ENCODE results near the gene APCDD1L. TPM values are rescaled to one million over a fixed set of nuclear protein-coding genes. Genes with fewer than 3 reads are reported as not detected.

The APCDD1L gene
- total and polyA plus RNA-seq, 2 of the 8 experiments (the other 6 are each of a cell fraction or from before 2014, with no cell fraction given): 0.83 to 3.1 TPM

DNA sequence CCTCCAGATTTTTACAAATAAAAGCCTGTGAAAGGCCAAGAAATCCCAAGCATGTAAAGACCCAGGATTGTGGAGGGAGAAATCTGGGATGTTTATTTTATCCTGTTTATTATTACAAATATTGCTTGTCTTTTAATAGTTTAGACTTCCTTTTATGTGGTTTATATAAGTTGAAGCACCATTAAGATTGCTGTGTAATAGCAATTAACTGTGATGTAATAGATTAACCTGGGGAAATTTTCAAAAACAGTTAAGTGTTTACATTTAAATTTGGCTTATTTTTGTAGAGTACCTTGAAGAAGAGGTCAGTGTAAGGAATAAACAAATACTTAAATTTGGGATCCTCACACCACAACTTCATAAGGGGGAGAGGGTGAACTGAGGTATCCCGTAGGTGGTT, 99.1 kb downstream of the APCDD1L start:
- H2BK20ac ChIP-seq (ENCODE audit: low read length): no peak overlapping the region
- H3K18ac ChIP-seq (ENCODE audit: extremely low read depth, low read length): no peak overlapping the region
- no peak overlapping the region for H3K23ac ChIP-seq (ENCODE audit: insufficient read length)
- H3K4me3 ChIP-seq (ENCODE audit: extremely low read depth in 1 of 4, insufficient read depth in 2 of 4, low read depth in 3 of 4, low read length in 4 of 4): no peak overlapping the region
- H3K4me2 ChIP-seq (ENCODE audit: insufficient read depth in 1 of 2, low read depth in 2 of 2, low read length in 2 of 2): peak overlapping the region in 1 of 2 experiments; percentile 12; a peak in 1 of 4 replicates
- TF ChIP-seq KDM5A (IDR thresholded peaks at IDR 0.05; ENCODE audit: low read length) (no peak), GABPA (IDR thresholded peaks at IDR 0.05; ENCODE audit: borderline replicate concordance, insufficient read depth, low read length) (no peak), ASH2L (IDR thresholded peaks at IDR 0.05; ENCODE audit: low read length) (no peak)
- POLR2A ChIA-PET (ENCODE audit: partially characterized antibody): interaction anchor here (1.1 kb wide), 1 partner anchor 10 kb away, joined by 3 read pairs; no protein-coding TSS in a partner anchor
- H3K36me3 ChIP-seq (ENCODE audit: control insufficient read depth in 2 of 4, insufficient read depth in 4 of 4, low read length in 3 of 4): peaks cover 0 to 11% (median 0%) of the 10 kb centered on the region in 4 experiments; a peak in 2 of 8 replicates
- H3K9ac ChIP-seq (replicated peaks in 1 of 4; ENCODE audit: extremely low read depth in 1 of 4, low read depth in 3 of 4, low read length in 3 of 4): no peak overlapping the region
- WGBS, 2 experiments (ENCODE audit: extremely low coverage in 1 of 2, insufficient coverage in 1 of 2, insufficient read length in 1 of 2, insufficient replicate concordance in 2 of 2, low coverage in 1 of 2, low lambda C conversion rate in 2 of 2, missing lambda C conversion rate in 1 of 2): 88% methylated on average over 1 of the region's 1 CpG; no CpG with 5 or more reads in 1 of the 2 experiments
- H2BK5ac ChIP-seq (ENCODE audit: low read depth, low read length): no peak overlapping the region
- peaks cover 3% of the 10 kb centered on the region for H3K79me1 ChIP-seq (ENCODE audit: low read depth, low read length)
- DNase-seq (ENCODE audit: low read depth in 1 of 2, low spot score in 2 of 2) (no peak), FAIRE-seq (no peak)
- H3K14ac ChIP-seq (ENCODE audit: insufficient read length): no peak overlapping the region
- no peak overlapping the region for H2AFZ ChIP-seq (ENCODE audit: low read length)
- H2BK12ac ChIP-seq (ENCODE audit: low read depth, low read length): no peak overlapping the region
- peaks cover 2 to 17% (median 10%) of the 10 kb centered on the region in 4 experiments; a peak in 5 of 7 replicates for H3K4me1 ChIP-seq (replicated peaks in 1 of 4; ENCODE audit: control insufficient read depth in 3 of 4, insufficient read depth in 4 of 4, low read length in 3 of 4)
- no peak overlapping the region for H2BK15ac ChIP-seq (ENCODE audit: low read length)
- H4K8ac ChIP-seq (ENCODE audit: extremely low read depth, insufficient read depth, low read length): no peak overlapping the region
- H4K91ac ChIP-seq (replicated peaks; ENCODE audit: insufficient read length, low read length): no peak overlapping the region
- H3K56ac ChIP-seq (replicated peaks; ENCODE audit: insufficient read length, low read depth, low read length): no peak overlapping the region
- H3K27me3 ChIP-seq (replicated peaks in 1 of 4; ENCODE audit: control insufficient read depth in 3 of 4, extremely low read depth in 1 of 4, insufficient read depth in 3 of 4, low read length in 3 of 4): no peaks in the 10 kb centered on the region
- peaks cover 0 to 57% of the 10 kb centered on the region in 2 experiments; a peak in 3 of 4 replicates for H3K79me2 ChIP-seq (ENCODE audit: control insufficient read depth in 1 of 2, insufficient read depth in 2 of 2, low read length in 2 of 2)
- no peak overlapping the region for H2BK120ac ChIP-seq (replicated peaks; ENCODE audit: low read depth, low read length)
- no peak overlapping the region for H2AK5ac ChIP-seq (ENCODE audit: low read depth, low read length)
- H3K27ac ChIP-seq (ENCODE audit: low read depth, low read length): no peak overlapping the region
- peaks cover 0 to 1% of the 10 kb centered on the region in 2 experiments for H4K20me1 ChIP-seq (replicated peaks in 1 of 2; ENCODE audit: control insufficient read depth in 1 of 2, insufficient read depth in 2 of 2, low read length in 2 of 2)
- no peak overlapping the region for H4K5ac ChIP-seq (ENCODE audit: insufficient read length, low read depth, low read length)
- CTCF ChIA-PET (ENCODE audit: partially characterized antibody): no interaction called here
- H3K9me3 ChIP-seq (ENCODE audit: insufficient read depth in 2 of 2, low read depth in 1 of 2, low read length in 1 of 2): peaks cover 3 to 9% of the 10 kb centered on the region in 2 experiments; a peak in 3 of 4 replicates
- no peak overlapping the region for H3K4ac ChIP-seq (replicated peaks; ENCODE audit: insufficient read length, low read depth, low read length)
- no peaks in the 10 kb centered on the region for H3K23me2 ChIP-seq (ENCODE audit: low read depth, low read length)
